Ectodermal cell (in vitro differentiated cells): ENCODE data around the gene RFTN2. TPM values are rescaled to one million over a fixed set of nuclear protein-coding genes. Genes with fewer than 3 reads are reported as not detected.
"Not testable (repeated sequence)": the region's sequence is repeated elsewhere in the genome, so short reads cannot be mapped to it uniquely, and the experiment has no call there.

Experiments
- H3K27ac ChIP-seq: 2 replicates; pipeline ENCODE4 v1.7.0; 2013; ENCODE audit warnings: mild to moderate bottlenecking, low read depth, low read length; ENCODE audit not compliant: insufficient read depth, poor library complexity, severe bottlenecking
- H3K27me3 ChIP-seq: 2 replicates; pipeline ENCODE4 v1.7.0; 2013; ENCODE audit warnings: mild to moderate bottlenecking, low read length; ENCODE audit not compliant: insufficient read depth, control insufficient read depth, poor library complexity, severe bottlenecking
- H3K36me3 ChIP-seq: one replicate; pipeline ENCODE4 v1.7.0; 2013; ENCODE audit warnings: low read length; ENCODE audit not compliant: control insufficient read depth, insufficient read depth
- H3K4me1 ChIP-seq: one replicate; pipeline ENCODE4 v1.7.0; 2013; ENCODE audit warnings: low read length; ENCODE audit not compliant: control insufficient read depth, insufficient read depth
- H3K4me3 ChIP-seq: 2 replicates; pipeline ENCODE4 v1.7.0; 2013; ENCODE audit warnings: low read depth, low read length, control low read depth; ENCODE audit not compliant: insufficient read depth
- H3K9me3 ChIP-seq: 2 replicates; pipeline ENCODE4 v1.7.0; 2013; ENCODE audit warnings: mild to moderate bottlenecking, low read length, moderate library complexity; ENCODE audit not compliant: control insufficient read depth
- WGBS, 2 experiments: methylation state at CpG; one replicate each; pipeline ENCODE4 v1.1.7; 2013; ENCODE audit warnings: missing lambda C conversion rate in 2 of 2; 5-methylcytosine and 5-hydroxymethylcytosine counted together
- polyA plus RNA-seq, 4 experiments: library from polyadenylated mRNA; stranded (reverse); fragments of 50-300 nt; gene quantifications; one replicate each; pipeline ENCODE4 v1.2.3, GENCODE V29; 2013

Gene RFTN2
- polyA plus RNA-seq (2013, experiment 1 of 4) = 23.8 TPM
- polyA plus RNA-seq (2013, experiment 2 of 4) = 15.6 TPM
- 14.0 TPM for polyA plus RNA-seq (2013, experiment 3 of 4)
- polyA plus RNA-seq (2013, experiment 4 of 4) = 16.0 TPM

- no peaks in the 10 kb centered on the region for H3K36me3 ChIP-seq
- peak within 1 kb of the TSS; percentile 58 for H3K27ac ChIP-seq
- no peaks in the 10 kb centered on the region for H3K9me3 ChIP-seq
- peaks cover 7% of the 10 kb centered on the region for H3K4me1 ChIP-seq
- H3K27me3 ChIP-seq = no peaks in the 10 kb centered on the region
- 56 to 59% methylated on average over 3 of the region's 3 CpGs for WGBS, 2 experiments
- H3K4me3 ChIP-seq = peak within 1 kb of the TSS; percentile 44
Observed at GRCh38 chr2:197675246-197675645, at the start of gene RFTN2. TSS of gene RFTN2 (minus strand) at chr2:197675587. CDS start at chr2:197675458, 129 bp downstream.

GRCh38 chr2:197717863-197718262, 42.5 kb upstream of the RFTN2 start:
- H3K9me3 ChIP-seq = no peaks in the 10 kb centered on the region
- H3K36me3 ChIP-seq = no peaks in the 10 kb centered on the region
- H3K4me1 ChIP-seq = no peaks in the 10 kb centered on the region

GRCh38 chr2:197713271-197713670, 37.9 kb upstream of the RFTN2 start:
- Histone ChIP-seq H3K9me3 (no peaks in the 10 kb centered on the region), H3K27me3 (no peaks in the 10 kb centered on the region), H3K27ac (no peak overlapping the region), H3K4me1 (no peaks in the 10 kb centered on the region), H3K4me3 (no peak overlapping the region), H3K36me3 (no peaks in the 10 kb centered on the region)
- 93 to 97% methylated on average over 3 of the region's 3 CpGs for WGBS, 2 experiments

More at GRCh38 chr2:197717863-197718262, 42.5 kb upstream of the RFTN2 start:
- Histone ChIP-seq H3K4me3 (no peak overlapping the region), H3K27me3 (no peaks in the 10 kb centered on the region), H3K27ac (no peak overlapping the region)
- 100% methylated on average over 1 of the region's 2 CpGs; no CpG with 5 or more reads in 1 of the 2 experiments for WGBS, 2 experiments

- H3K4me1 ChIP-seq = peaks cover 4% of the 10 kb centered on the region
- no peak overlapping the region for H3K4me3 ChIP-seq
- H3K27me3 ChIP-seq = no peaks in the 10 kb centered on the region
- H3K36me3 ChIP-seq = no peaks in the 10 kb centered on the region
- no peak overlapping the region for H3K27ac ChIP-seq
- H3K9me3 ChIP-seq = no peaks in the 10 kb centered on the region
Observed at GRCh38 chr2:197711578-197711977, 36.2 kb upstream of the RFTN2 start.

- Histone ChIP-seq H3K27ac (no peak overlapping the region), H3K4me1 (peaks cover 8% of the 10 kb centered on the region), H3K4me3 (no peak overlapping the region), H3K36me3 (no peaks in the 10 kb centered on the region), H3K27me3 (peaks cover 4% of the 10 kb centered on the region), H3K9me3 (no peaks in the 10 kb centered on the region)
Observed at GRCh38 chr2:197710424-197711042, 35.1 kb upstream of the RFTN2 start.

GRCh38 chr2:197709140-197709539, 33.8 kb upstream of the RFTN2 start:
- H3K4me3 ChIP-seq = not testable (repeated sequence)
- WGBS, 2 experiments = 87 to 94% methylated on average over 6 of the region's 7 CpGs

GRCh38 chr2:197708331-197708730, 32.9 kb upstream of the RFTN2 start:
- Histone ChIP-seq H3K27ac (no peak overlapping the region), H3K27me3 (peaks cover 4% of the 10 kb centered on the region), H3K36me3 (no peaks in the 10 kb centered on the region), H3K4me1 (peaks cover 8% of the 10 kb centered on the region), H3K9me3 (no peaks in the 10 kb centered on the region), H3K4me3 (no peak overlapping the region)
- 25 to 54% methylated on average over 2 of the region's 2 CpGs for WGBS, 2 experiments

More at GRCh38 chr2:197709140-197709539, 33.8 kb upstream of the RFTN2 start:
- not testable (repeated sequence) for H3K27ac ChIP-seq, H3K9me3 ChIP-seq, H3K4me1 ChIP-seq, H3K36me3 ChIP-seq, H3K27me3 ChIP-seq

- WGBS, 2 experiments = 0 to 7% methylated on average over 1 to 2 of the region's 4 CpGs
- H3K4me3 ChIP-seq = peak overlapping the region; percentile 80
- peaks cover 8% of the 10 kb centered on the region for H3K4me1 ChIP-seq
- no peaks in the 10 kb centered on the region for H3K9me3 ChIP-seq
- H3K27ac ChIP-seq = no peak overlapping the region
- no peaks in the 10 kb centered on the region for H3K36me3 ChIP-seq
- H3K27me3 ChIP-seq = peaks cover 4% of the 10 kb centered on the region
Observed at GRCh38 chr2:197707316-197708213, 32.2 kb upstream of the RFTN2 start.

GRCh38 chr2:197706839-197707207, 31.4 kb upstream of the RFTN2 start:
- Histone ChIP-seq H3K27me3 (peaks cover 4% of the 10 kb centered on the region), H3K27ac (no peak overlapping the region), H3K4me3 (peak overlapping the region; percentile 80), H3K4me1 (peaks cover 8% of the 10 kb centered on the region), H3K36me3 (no peaks in the 10 kb centered on the region), H3K9me3 (no peaks in the 10 kb centered on the region)
- WGBS, 2 experiments = 26 to 30% methylated on average over 4 to 5 of the region's 5 CpGs
